ENCODE data around the gene STEAP3.
A peak's percentile ranks its signal among the peaks of the same experiment; 100 is the strongest.

STEAP3 gene

GRCh38 chr2:119201815-119202214 lies 21.8 kb upstream of the STEAP3 start:
- DNase-seq, result no peak

- no peak for DNase-seq
Measured at GRCh38 chr2:119202610-119203310, 20.9 kb upstream of the STEAP3 start.

GRCh38 chr2:119204525-119204924 lies 19.1 kb upstream of the STEAP3 start:
- no peak for DNase-seq

- DNase-seq, result no peak
Measured at GRCh38 chr2:119205001-119205706, 18.5 kb upstream of the STEAP3 start.

GRCh38 chr2:119206201-119206600 lies 17.4 kb upstream of the STEAP3 start:
- DNase-seq, result no peak

GRCh38 chr2:119207447-119207846 lies 16.2 kb upstream of the STEAP3 start:
- DNase-seq, result no peak

GRCh38 chr2:119208791-119209203 lies 14.8 kb upstream of the STEAP3 start:
- DNase-seq, result no peak

GRCh38 chr2:119212139-119212800 lies 11.4 kb upstream of the STEAP3 start:
- no peak for DNase-seq

- no peak for DNase-seq
Measured at GRCh38 chr2:119214453-119215037, 9.1 kb upstream of the STEAP3 start.

- DNase-seq, result no peak
Measured at GRCh38 chr2:119216994-119217393, 6.6 kb upstream of the STEAP3 start.

GRCh38 chr2:119218478-119219064 lies 5.1 kb upstream of the STEAP3 start:
- DNase-seq, result peak; percentile 68

- DNase-seq, result no peak
Measured at GRCh38 chr2:119219873-119220272, 3.8 kb upstream of the STEAP3 start.

- DNase-seq, result no peak
Measured at GRCh38 chr2:119220720-119221301, 2.8 kb upstream of the STEAP3 start.

- no peak for DNase-seq
Measured at GRCh38 chr2:119221609-119222008, 2.0 kb upstream of the STEAP3 start.

GRCh38 chr2:119222213-119222612 lies 1.4 kb upstream of the STEAP3 start:
- DNase-seq, result no peak

- no peak for DNase-seq
Measured at GRCh38 chr2:119222863-119223520, 642 bp upstream of the STEAP3 start.

- no peak for DNase-seq
Measured at GRCh38 chr2:119224391-119225104, 914 bp downstream of the STEAP3 start.

- DNase-seq, result no peak
Measured at GRCh38 chr2:119225105-119225865, 1.7 kb downstream of the STEAP3 start.

- no peak for DNase-seq
Measured at GRCh38 chr2:119225926-119226325, 2.3 kb downstream of the STEAP3 start.

- DNase-seq, result no peak
Measured at GRCh38 chr2:119227346-119227745, 3.7 kb downstream of the STEAP3 start.

GRCh38 chr2:119228136-119228535 lies 4.5 kb downstream of the STEAP3 start:
- DNase-seq, result no peak

All from NCI-H446 treated with DMSO at 0.1 percent for 48 hours (cell line).